ENCODE measurements around the gene FBLIM1.

The FBLIM1 gene

DNA sequence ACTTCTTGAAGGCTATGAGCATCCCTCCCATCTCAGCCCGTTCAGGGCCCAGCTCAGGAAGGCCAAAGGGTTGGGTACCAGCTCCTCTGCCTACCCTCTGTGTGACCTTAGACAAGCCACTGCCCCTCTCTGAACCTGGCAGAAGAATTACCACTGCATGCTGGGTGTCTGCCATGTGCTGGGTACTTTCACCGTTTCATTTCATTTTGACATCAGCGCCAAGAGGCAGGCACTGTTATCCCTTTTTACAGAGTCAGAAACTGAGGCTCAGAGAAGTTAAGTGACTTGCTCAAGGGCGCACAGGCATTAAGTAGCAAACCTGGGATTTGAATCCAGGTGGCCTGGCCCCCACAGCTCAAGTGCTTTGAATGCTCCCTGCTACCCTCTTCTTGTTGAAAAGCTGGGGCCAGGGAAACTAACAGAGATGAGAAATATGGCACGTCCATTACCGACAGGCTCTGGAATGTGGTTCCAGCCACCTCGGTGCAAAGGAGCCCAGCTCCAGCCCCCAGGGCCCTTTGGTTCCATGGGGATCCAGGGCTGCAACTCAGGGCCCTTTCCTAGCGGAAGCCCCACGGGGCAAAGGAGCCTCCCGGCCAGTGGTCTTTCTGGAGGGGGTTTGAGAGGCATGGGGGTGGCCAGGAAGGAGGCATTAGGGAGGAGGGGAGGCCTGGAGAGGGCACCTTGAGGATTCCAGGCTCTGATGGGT is 9.8 kb upstream of the FBLIM1 start:
- DNase-seq: no peak

DNA sequence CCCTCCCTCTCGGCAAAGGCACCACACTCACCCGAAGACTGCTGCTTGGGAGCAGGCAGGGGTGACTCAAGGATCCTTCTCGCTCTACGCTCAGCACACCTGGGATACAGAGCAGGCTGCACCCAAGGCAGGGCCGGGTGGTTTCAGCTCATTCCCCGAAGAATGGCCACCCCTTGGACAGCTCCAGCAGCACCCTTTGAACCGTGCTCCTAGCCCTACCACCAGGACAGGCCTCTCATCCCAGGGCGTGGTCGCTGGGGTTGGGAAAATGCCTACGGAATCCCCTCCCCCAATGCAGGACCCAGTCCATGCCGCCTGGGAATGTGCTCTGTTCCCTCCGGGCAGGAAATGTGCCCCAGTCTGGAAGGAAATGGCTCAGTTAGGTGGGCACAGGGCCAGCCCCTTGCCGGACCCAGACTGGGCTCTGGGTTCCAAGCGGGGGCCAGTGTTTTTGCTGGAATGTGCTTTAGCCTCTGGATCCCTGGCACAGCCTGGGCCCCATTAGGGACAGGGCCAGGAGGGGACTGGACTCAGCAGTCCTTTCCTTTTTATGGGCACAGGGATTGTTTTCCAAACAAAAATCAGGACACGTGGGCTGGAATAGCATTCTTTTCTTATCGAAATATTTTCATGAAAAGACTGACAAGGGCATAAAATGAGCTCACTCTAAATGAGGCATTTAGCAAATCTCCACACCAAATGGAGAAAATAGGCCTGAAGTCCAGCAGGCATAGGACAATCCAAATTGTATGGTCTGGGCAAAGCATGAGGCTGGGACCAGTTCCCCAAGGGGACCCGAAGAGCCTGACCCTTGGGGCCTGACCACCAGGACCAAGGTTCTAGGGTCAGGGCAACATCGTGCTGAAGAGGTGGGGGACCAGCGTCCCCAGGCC is 8.9 kb upstream of the FBLIM1 start:
- no peak for DNase-seq

DNA sequence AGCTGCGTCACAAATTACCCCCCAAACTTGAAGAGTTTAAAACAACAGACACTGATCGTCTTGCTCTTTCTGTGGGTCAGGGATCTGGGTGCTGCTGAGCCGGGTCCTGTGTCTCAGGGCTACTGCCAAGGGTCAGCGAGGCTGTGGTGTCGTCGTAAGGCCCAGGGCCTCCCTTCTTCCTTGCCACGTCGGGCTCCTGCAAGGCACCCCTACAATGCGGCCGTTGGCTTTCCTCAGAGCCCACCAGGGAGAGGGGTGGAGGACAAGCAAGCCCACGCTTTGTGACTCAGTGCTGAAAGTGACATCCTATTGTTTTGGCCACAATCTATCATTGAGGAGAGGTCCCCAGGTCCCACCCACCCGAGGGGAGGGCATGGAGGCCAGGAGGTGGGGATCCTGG is 7.7 kb upstream of the FBLIM1 start:
- no peak for DNase-seq

DNA sequence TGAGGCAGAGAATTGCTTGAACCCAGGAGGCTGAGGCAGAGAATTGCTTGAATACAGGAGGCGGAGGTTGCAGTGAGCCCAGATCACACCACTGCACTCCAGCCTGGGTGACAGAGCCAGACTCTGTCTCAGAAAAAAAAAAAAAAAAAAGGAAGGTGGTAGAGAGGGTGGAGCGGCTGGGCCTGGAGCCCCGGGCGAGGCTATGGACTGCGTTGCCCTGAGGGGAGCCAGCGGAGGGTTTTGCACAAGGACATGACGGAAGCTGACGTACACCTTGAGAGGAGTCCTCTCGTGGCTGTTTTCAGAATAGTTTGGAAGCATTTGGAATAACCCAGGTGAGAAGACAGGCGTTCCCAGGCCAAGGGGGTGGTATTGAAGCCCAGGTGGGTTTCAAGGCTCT is 6.9 kb upstream of the FBLIM1 start:
- no peak for DNase-seq

DNA sequence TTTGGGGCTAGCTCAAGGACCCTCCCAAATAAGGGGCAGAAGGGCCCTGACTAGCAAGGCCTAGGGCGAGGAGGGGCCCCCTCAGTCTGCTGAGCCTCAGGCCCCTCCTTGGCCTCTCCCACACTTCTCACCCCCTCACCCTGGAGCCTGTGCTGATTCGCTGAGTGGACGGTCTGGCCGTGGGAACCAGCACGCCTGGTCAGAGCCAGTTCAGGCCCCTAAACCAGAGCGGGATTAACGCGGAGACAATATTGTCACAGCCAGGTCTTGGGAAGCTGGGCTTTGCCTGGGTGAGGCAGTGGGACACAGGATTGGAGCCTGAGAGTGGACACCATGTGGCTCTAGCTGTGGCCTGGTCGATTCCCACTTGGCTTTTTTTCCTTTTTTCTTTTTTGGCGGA is 4.8 kb upstream of the FBLIM1 start:
- DNase-seq: no peak

DNA sequence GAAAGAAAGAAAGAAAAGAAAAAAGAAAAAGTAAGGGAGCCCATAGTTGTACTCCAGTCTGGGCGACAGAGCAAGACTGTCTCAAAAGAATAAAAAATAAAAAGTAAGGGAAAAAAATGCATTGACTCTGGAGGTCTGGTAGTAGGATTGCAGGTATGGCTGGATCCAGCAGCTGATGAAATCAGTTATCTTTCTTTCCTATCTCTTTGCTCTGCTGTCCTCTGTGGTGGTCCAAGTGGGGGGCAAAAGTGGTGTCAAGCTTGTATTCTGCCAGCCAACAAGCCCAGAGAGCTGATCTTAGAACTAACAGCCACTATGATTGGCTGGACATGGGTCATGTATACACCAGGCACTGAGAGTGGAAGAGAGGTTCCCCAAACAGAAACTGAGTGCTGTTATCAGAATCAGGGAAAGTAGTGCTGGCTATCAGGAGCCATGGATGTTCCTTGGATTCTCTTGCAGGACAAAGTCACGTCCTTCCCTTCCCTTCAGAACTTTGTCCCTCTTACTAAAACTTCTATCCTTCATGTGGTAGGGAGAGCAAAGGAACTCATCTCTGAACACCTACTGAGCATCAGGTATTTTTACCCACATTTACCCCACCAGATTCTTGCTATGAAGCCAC is 3.5 kb upstream of the FBLIM1 start:
- DNase-seq: no peak

DNA sequence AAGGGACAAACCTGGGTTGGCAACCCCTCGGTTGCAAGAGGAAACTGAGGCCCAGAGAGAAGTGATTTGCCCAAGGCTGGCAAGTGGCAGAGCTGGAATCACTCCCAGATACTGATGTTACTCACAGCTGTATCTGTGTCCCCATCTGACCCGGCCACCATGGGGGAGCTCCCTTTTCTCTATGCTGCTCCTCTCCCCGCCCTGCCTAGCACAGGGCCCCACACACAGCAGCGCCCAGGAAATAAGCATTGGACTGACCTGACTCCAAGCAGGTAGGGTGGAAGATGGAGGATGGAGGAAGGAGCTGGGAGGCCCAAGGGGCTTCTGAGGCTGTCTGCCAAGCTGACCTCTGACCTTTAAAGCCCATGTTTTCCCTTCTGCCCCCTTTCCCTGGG is 3.0 kb upstream of the FBLIM1 start:
- DNase-seq: no peak

DNA sequence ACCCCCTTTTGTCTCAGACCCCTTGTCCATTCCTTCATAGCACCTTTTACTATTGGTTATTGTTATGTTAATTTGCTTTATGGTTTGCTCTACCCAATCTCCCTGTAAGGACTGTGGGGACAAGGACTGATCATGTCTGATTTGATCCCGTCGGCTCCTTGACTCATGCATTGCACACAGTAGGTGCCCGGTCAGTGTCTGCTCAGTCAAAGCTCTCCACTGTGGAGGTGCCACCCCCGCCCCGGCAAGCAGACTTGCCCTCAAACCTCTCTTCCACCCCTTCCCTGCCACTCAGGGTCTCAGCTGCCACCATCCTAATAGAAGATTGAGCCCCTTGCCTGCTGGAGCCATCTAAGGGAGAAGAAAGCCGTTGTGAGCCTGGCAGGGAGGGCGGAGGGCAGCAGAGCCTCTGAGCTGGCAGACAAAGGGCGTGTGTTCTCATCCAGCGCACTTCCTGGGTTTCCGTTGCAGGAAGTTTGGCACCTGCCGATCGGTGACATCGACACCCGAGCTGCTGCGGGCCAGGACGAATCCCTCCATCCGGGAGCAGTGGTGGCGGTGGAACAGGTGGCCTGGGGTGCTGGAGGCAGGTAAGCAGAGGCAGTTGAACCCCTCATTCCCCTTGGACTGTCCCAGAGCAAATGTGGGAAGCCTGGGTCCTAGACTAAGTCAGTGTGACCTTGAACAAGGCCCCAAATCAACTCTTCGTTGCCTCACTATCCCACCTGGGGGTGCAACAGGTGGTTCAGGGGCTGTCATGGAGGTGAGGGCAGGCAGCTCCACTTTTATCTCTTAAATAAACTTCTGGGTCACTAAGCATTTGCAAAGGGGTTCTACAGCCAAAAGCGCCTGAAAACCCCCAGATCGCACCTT is 2.2 kb upstream of the FBLIM1 start:
- no peak for DNase-seq

DNA sequence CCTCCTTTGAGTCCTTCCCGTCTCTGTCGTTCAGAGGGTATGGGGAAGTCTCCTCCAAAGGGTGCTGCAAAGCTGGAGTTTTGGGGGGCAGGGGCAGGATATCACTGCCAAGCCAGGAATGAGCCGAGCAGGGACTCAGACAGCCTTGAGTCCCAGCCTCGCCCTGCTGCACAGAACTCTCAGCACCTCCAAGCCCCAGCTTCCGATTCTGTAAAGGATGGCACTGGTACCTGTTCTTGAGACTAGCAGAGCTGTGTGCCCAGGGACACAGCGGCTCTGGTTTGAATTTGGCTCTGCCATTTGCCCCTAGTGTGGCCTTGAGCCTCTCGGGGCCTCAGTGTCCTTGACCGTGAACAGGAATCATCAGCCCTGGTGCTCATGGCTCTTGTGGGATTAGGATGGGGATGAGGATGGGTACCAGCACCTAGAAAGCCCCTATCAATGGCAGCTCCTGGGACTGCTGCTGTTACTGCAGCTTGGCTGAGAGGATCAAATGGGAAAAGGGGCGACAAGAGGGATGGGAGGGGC is 1.5 kb upstream of the FBLIM1 start:
- DNase-seq: no peak

DNA sequence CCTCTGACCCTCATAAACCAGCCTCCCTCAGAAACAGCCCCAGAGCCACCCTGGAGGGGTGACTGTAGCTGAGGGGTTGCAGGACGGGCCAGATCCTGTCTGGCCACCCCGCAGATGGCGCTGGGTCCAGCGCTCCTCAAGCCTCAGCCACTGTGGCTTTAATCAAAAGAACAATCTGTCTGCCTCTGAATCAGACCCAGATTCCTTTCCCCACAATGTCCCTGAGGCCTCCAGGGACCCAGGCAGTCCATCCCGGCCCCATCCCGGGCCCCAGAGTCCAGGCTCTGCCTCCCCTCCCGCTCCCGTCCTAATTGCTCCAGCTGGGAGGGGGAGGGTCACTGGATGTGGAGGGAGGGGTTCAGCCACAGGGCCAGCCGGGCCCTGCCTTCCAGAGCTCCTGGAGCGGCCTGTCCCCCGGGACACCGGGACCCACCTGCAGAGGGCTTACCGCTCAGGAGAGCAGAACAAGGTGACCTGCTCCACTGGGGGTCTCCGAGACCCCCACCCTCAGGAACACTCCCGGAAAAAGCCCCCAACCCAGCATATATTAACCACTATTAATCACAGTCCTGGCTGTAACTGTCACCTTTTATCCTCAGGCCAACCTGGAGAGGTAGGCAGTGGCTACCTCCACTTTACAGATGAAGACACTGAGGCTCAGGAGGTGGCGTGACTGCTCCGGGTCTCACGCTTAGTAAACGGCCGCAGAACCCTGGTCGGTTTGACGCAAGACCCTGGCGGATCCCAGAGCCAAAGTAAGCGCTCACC is 836 bp upstream of the FBLIM1 start:
- DNase-seq: no peak

DNA sequence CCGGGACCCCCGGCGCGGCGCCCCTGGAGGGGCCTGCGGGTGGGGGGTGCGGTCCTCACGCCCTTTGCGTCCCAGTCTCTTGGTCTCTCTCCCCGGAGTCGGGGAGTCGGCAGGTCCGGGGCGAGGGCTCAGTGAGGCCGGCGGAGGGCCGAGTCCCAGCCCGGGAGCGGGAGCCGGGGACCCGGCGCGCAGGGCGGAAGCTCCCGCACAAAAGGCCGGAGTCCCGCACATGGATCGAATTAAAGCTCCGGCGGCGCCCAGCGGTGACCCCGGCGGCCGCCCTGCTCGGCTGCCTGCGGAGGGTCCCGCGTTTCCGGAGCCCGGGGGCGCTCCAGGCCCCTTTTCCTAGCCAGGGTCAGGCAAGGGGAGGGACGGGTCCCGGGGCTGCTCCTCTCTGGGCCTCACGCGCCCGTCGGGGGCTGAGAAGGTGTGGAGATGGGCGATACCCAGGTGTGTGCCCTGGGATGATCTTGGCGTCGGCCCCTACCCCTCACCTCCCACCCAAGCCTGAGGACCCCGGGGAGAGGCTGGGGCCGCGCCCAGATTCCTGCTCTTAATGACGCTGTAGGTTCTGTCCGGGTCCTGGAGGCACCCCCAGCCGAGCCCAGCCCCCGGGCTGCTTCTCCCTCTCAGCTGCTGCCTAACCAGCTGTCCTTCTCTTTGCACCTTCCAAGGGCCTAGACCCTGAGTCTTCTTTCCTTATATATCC is 512 bp downstream of the FBLIM1 start:
- DNase-seq: no peak

DNA sequence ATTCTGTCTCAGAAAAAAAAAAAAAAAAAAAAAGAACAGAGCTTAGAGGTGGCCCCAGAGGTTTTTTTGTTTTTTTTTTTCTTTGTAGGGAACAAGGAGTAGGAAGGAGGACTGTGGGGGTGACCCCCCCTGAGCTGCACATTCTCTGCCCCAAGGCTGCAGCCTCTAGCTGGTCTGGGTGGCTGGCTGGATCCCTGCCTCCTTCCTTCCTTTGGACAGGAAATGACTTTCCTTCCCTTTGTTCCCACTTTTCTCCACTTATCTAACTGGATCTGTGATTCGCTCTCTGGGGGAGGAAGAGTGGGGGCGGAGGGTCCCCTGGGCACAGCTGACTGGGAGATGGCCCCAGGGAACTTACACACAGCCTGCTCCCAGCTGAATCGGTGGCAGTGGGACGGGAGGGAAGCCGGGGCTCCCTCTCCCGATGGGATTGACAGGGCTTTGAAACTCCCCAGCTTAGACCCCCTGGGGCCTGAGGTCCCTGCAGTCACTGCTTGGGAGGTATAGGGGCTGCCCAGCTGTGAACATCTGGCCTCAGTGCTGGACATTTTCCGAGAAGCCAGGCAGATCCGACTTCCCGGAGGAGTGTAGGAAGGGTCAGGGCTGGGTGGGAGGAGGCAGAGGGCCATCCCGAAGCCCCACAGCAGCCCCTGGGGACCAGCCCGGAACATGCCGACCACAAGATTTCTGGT is 2.1 kb downstream of the FBLIM1 start:
- no peak for DNase-seq

DNA sequence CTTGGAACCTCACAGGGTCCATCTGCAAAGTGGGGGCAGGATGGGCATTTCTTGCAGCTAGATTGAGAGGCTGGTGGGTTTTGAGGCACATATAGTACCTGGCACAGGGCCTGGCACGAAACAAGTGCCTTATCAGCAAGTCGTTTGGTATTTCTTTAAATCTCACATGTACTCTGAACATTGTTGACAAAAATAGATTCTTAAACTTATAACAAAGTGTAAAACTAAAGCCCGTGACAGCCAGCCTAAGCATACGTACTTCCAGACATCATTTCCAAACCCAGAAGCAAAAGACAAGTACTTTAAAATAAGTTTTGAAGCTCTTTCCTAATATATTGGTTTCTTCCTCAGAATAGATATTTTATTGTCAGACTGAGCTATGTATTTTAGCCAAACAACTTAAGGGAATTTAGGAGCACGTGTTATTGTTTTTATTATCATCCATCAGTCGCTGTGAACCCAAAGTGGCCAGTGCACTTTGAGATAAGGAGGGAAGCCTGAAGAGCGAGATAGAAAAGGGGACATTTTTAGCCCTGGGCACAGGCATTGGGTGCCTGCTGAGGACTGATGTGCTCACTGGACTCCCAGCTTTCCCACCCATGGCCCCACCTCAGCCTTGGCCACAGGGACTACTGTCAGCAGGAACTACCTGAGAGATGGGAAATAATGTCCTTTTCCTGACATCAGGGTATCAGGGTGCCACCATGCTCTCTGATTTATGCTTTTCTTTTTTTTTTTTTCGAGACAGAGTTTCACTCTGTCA is 3.0 kb downstream of the FBLIM1 start:
- no peak for DNase-seq

DNA sequence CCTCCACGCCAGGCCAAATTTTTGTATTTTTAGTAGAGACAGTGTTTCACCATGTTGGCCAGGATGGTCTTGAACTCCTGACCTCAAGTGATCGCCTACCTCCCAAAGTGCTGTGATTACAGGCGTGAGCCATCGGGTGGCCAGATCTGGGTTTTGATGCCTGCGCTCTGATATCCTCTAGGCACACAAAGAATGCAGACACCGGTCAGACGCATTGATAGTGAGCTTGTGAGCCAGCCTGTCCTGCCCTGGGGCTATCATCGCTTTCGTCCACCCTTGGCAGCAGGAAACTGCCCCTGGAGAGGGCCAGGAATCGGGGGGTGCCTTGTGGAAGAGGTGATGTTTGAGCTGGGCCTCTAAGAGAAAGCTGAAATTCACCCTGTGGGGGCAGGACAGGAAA is 4.0 kb downstream of the FBLIM1 start:
- no peak for DNase-seq

DNA sequence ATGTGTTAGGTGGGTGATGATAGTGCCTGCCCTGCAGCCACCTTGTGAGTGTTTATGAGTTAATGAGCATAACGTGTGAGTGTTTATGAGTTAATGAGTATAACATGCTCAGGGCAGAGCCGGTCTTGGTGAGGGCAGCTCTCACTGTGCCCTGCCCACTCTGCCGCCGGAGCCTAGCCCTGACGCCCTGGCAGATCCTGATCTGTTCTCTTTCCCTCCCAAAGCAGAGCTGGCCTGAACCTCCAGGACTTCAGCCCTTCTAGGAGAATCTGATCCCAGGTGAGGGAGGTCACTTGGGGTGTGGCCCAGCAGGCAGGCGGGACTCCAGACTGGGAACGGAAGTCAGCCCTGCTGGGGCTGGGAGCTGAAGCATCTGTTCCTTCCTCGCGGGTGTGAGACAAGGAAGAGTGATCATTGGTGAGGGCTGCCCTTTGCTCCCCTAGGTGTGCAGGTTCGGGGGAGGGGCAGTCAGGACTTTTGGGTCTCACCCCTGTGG is 5.7 kb downstream of the FBLIM1 start:
- DNase-seq: no peak

DNA sequence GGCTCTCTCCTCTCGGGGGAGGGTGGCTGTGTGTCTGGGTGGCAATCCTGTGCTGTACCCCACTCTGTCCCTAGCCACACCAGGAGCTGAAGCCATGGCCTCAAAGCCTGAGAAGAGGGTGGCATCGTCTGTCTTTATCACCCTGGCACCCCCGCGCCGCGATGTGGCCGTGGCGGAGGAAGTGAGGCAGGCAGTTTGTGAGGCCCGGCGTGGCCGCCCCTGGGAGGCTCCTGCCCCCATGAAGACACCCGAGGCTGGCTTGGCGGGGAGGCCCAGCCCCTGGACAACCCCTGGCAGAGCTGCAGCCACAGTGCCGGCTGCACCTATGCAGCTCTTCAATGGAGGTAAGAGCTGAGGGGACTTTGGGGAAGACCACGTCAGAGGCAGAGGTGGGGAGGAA is 6.3 kb downstream of the FBLIM1 start:
- no peak for DNase-seq

DNA sequence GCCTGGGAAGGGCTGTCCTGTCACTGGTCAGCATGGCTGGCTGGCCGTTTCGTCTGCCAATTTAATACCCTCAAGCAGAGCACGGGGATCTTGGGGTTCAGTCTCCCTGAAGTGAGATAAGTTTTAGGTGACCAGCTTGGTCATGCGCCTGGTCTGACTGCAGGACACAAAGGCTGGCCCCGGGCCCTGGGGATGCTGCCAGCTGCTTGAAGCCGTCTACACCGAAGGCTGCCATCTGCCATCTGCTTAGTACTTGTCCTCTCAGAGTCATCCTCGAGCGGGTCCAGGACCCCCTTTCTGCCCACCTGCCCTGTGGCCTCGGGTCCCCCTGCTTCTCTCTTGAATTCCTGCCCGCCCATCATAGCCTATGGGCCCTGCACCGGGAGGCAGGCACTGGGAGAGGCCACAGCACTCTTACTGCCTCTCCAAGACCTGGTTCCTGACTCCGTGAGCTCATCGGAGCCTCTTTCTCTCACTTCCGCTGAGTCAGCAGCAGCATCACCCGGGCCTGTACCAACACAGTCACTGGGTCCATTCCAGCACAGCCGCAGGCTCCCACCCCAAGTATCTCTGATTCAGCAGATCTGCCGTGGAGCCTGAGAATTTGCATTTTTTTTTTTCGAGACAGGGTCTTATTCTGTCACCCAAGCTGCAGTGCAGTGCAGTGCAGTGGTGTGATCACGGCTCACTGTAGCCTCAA is 7.0 kb downstream of the FBLIM1 start:
- no peak for DNase-seq

DNA sequence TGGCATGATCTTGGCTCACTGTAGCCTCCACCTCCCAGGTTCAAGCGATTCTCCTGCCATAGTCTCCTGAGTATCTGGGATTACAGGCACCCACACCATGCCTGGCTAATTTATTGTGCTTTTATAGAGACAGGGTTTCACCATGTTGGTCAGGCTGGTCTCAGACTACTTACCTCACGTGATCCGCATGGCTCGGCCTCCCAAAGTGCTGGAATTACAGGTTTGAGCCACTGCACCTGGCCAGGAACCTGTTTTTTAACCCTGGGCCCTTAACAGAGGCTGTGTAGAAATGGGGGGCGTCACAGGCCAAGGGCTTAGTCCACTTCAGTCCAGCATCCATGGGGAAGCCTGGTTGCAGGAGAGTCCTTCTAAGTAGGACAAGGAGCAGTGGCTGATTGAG is 9.3 kb downstream of the FBLIM1 start:
- DNase-seq: no peak

DNA sequence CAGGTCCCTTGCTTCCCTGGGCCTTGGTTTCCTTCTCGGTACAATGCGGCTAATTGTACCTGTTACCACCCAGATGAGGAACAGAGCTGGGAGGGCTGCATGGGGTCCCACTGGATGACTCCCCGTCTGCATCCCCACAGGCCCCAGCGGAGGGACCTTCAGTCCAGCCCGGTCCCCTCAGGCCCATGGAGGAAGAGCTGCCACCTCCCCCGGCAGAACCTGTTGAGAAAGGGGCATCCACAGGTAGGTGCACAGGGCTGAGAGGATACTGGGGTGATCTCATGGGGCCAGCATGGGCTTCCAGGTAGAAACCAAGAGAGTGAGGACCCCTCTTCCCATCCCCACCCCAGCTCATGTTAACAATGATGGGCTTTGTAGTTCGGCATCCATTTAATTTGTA is 9.8 kb downstream of the FBLIM1 start:
- DNase-seq: no peak

All from midbrain (tissue), 1 donor.